Ishikawa (cell line): ENCODE results near the gene GSN.

Experiments
- CREB1 ChIP-seq: IDR thresholded peaks from 2 replicates; pipeline ENCODE4 v1.6.1; 2012; ENCODE audit warnings: low read depth
- EP300 ChIP-seq: IDR thresholded peaks from 2 replicates; pipeline ENCODE4 v1.6.1; 2012; ENCODE audit warnings: borderline replicate concordance
- RAD21 ChIP-seq: IDR thresholded peaks from 2 replicates; pipeline ENCODE4 v1.6.1; 2012; ENCODE audit warnings: low read depth
- TF ChIP-seq, protein P1 (sequence below): IDR thresholded peaks from 2 replicates; pipeline ENCODE4 v1.6.1; 2012; ENCODE audit warnings: low read depth, mild to moderate bottlenecking

GRCh38 chr9:121349009-121349408 is 81.0 kb downstream of the GSN start:
- TF ChIP-seq RAD21 (no peak), EP300 (no peak), CREB1 (no peak)
- TF ChIP-seq, protein P1, sequence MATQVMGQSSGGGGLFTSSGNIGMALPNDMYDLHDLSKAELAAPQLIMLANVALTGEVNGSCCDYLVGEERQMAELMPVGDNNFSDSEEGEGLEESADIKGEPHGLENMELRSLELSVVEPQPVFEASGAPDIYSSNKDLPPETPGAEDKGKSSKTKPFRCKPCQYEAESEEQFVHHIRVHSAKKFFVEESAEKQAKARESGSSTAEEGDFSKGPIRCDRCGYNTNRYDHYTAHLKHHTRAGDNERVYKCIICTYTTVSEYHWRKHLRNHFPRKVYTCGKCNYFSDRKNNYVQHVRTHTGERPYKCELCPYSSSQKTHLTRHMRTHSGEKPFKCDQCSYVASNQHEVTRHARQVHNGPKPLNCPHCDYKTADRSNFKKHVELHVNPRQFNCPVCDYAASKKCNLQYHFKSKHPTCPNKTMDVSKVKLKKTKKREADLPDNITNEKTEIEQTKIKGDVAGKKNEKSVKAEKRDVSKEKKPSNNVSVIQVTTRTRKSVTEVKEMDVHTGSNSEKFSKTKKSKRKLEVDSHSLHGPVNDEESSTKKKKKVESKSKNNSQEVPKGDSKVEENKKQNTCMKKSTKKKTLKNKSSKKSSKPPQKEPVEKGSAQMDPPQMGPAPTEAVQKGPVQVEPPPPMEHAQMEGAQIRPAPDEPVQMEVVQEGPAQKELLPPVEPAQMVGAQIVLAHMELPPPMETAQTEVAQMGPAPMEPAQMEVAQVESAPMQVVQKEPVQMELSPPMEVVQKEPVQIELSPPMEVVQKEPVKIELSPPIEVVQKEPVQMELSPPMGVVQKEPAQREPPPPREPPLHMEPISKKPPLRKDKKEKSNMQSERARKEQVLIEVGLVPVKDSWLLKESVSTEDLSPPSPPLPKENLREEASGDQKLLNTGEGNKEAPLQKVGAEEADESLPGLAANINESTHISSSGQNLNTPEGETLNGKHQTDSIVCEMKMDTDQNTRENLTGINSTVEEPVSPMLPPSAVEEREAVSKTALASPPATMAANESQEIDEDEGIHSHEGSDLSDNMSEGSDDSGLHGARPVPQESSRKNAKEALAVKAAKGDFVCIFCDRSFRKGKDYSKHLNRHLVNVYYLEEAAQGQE: no peak
